Measurements from ENCODE around the gene TRPV2. TPM values are rescaled to one million over a fixed set of nuclear protein-coding genes. Genes with fewer than 3 reads are reported as not detected.

The TRPV2 gene
- total and polyA plus RNA-seq, 2 experiments from 2014 or later: 1.7 to 3.2 TPM

DNA sequence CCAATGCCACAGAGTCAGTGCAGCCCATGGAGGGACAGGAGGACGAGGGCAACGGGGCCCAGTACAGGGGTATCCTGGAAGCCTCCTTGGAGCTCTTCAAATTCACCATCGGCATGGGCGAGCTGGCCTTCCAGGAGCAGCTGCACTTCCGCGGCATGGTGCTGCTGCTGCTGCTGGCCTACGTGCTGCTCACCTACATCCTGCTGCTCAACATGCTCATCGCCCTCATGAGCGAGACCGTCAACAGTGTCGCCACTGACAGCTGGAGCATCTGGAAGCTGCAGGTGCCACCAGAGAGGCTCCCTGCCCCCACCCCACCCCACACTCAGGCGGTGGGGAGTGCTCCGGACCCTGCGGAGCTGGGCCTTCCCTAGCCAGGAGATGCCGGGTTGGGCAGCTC, 16.6 kb downstream of the TRPV2 start:
- peaks cover 10% of the 10 kb centered on the region for H3K4me1 Mint-ChIP-seq

More for the DNA sequence above, 16.6 kb downstream of the TRPV2 start:
- H3K79me2 ChIP-seq (replicated peaks; ENCODE audit: insufficient read depth): no peaks in the 10 kb centered on the region
- no peaks in the 10 kb centered on the region for H3K9me2 ChIP-seq (ENCODE audit: insufficient read depth)
- no peaks in the 10 kb centered on the region for H4K20me1 ChIP-seq (replicated peaks; ENCODE audit: insufficient read depth)
- H3F3A ChIP-seq (replicated peaks; ENCODE audit: low read depth): 0 out of 2 replicates have a peak, but pooled peaks cover 3% of the 10 kb centered on the region
- TF ChIP-seq, protein P1, sequence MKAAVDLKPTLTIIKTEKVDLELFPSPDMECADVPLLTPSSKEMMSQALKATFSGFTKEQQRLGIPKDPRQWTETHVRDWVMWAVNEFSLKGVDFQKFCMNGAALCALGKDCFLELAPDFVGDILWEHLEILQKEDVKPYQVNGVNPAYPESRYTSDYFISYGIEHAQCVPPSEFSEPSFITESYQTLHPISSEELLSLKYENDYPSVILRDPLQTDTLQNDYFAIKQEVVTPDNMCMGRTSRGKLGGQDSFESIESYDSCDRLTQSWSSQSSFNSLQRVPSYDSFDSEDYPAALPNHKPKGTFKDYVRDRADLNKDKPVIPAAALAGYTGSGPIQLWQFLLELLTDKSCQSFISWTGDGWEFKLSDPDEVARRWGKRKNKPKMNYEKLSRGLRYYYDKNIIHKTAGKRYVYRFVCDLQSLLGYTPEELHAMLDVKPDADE (IDR thresholded peaks at IDR 0.05): no peak
- no peak for TF ChIP-seq JUNB (IDR thresholded peaks at IDR 0.05; ENCODE audit: unreplicated experiment)
- no peak for TF ChIP-seq EZH2phosphoT487 (IDR thresholded peaks at IDR 0.05; ENCODE audit: unreplicated experiment)
- TF ChIP-seq NANOG (IDR thresholded peaks at IDR 0.05; ENCODE audit: borderline replicate concordance): no peak
- no peak for TF ChIP-seq EZH2 (IDR thresholded peaks at IDR 0.05; ENCODE audit: low read depth, unreplicated experiment)
- TF ChIP-seq, protein P2, sequence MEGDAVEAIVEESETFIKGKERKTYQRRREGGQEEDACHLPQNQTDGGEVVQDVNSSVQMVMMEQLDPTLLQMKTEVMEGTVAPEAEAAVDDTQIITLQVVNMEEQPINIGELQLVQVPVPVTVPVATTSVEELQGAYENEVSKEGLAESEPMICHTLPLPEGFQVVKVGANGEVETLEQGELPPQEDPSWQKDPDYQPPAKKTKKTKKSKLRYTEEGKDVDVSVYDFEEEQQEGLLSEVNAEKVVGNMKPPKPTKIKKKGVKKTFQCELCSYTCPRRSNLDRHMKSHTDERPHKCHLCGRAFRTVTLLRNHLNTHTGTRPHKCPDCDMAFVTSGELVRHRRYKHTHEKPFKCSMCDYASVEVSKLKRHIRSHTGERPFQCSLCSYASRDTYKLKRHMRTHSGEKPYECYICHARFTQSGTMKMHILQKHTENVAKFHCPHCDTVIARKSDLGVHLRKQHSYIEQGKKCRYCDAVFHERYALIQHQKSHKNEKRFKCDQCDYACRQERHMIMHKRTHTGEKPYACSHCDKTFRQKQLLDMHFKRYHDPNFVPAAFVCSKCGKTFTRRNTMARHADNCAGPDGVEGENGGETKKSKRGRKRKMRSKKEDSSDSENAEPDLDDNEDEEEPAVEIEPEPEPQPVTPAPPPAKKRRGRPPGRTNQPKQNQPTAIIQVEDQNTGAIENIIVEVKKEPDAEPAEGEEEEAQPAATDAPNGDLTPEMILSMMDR (conservative IDR thresholded peaks at IDR 0.05; ENCODE audit: low read depth in 2 of 2): no peak
- no peak for TF ChIP-seq ZNF114 (CRISPR knock-in tag; IDR thresholded peaks at IDR 0.05)
- no peak for TF ChIP-seq STAT1 (IDR thresholded peaks at IDR 0.05; ENCODE audit: unreplicated experiment)
- no peak for TF ChIP-seq POLR2AphosphoS5 (IDR thresholded peaks at IDR 0.05; ENCODE audit: low read depth)
- TF ChIP-seq ZNF331 (CRISPR knock-in tag; IDR thresholded peaks at IDR 0.05; ENCODE audit: low read depth): no peak
- TF ChIP-seq, protein P3, sequence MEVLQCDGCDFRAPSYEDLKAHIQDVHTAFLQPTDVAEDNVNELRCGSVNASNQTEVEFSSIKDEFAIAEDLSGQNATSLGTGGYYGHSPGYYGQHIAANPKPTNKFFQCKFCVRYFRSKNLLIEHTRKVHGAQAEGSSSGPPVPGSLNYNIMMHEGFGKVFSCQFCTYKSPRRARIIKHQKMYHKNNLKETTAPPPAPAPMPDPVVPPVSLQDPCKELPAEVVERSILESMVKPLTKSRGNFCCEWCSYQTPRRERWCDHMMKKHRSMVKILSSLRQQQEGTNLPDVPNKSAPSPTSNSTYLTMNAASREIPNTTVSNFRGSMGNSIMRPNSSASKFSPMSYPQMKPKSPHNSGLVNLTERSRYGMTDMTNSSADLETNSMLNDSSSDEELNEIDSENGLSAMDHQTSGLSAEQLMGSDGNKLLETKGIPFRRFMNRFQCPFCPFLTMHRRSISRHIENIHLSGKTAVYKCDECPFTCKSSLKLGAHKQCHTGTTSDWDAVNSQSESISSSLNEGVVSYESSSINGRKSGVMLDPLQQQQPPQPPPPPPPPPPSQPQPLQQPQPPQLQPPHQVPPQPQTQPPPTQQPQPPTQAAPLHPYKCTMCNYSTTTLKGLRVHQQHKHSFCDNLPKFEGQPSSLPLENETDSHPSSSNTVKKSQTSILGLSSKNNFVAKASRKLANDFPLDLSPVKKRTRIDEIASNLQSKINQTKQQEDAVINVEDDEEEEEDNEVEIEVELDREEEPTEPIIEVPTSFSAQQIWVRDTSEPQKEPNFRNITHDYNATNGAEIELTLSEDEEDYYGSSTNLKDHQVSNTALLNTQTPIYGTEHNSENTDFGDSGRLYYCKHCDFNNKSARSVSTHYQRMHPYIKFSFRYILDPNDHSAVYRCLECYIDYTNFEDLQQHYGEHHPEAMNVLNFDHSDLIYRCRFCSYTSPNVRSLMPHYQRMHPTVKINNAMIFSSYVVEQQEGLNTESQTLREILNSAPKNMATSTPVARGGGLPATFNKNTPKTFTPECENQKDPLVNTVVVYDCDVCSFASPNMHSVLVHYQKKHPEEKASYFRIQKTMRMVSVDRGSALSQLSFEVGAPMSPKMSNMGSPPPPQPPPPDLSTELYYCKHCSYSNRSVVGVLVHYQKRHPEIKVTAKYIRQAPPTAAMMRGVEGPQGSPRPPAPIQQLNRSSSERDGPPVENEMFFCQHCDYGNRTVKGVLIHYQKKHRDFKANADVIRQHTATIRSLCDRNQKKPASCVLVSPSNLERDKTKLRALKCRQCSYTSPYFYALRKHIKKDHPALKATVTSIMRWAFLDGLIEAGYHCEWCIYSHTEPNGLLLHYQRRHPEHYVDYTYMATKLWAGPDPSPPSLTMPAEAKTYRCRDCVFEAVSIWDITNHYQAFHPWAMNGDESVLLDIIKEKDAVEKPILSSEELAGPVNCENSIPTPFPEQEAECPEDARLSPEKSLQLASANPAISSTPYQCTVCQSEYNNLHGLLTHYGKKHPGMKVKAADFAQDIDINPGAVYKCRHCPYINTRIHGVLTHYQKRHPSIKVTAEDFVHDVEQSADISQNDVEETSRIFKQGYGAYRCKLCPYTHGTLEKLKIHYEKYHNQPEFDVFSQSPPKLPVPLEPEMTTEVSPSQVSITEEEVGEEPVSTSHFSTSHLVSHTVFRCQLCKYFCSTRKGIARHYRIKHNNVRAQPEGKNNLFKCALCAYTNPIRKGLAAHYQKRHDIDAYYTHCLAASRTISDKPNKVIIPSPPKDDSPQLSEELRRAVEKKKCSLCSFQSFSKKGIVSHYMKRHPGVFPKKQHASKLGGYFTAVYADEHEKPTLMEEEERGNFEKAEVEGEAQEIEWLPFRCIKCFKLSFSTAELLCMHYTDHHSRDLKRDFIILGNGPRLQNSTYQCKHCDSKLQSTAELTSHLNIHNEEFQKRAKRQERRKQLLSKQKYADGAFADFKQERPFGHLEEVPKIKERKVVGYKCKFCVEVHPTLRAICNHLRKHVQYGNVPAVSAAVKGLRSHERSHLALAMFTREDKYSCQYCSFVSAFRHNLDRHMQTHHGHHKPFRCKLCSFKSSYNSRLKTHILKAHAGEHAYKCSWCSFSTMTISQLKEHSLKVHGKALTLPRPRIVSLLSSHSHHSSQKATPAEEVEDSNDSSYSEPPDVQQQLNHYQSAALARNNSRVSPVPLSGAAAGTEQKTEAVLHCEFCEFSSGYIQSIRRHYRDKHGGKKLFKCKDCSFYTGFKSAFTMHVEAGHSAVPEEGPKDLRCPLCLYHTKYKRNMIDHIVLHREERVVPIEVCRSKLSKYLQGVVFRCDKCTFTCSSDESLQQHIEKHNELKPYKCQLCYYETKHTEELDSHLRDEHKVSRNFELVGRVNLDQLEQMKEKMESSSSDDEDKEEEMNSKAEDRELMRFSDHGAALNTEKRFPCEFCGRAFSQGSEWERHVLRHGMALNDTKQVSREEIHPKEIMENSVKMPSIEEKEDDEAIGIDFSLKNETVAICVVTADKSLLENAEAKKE (CRISPR knock-in tag; IDR thresholded peaks at IDR 0.05): no peak
- TF ChIP-seq CREB1 (CRISPR knock-in tag; IDR thresholded peaks at IDR 0.05; ENCODE audit: low read depth): no peak
- TF ChIP-seq, protein P4, sequence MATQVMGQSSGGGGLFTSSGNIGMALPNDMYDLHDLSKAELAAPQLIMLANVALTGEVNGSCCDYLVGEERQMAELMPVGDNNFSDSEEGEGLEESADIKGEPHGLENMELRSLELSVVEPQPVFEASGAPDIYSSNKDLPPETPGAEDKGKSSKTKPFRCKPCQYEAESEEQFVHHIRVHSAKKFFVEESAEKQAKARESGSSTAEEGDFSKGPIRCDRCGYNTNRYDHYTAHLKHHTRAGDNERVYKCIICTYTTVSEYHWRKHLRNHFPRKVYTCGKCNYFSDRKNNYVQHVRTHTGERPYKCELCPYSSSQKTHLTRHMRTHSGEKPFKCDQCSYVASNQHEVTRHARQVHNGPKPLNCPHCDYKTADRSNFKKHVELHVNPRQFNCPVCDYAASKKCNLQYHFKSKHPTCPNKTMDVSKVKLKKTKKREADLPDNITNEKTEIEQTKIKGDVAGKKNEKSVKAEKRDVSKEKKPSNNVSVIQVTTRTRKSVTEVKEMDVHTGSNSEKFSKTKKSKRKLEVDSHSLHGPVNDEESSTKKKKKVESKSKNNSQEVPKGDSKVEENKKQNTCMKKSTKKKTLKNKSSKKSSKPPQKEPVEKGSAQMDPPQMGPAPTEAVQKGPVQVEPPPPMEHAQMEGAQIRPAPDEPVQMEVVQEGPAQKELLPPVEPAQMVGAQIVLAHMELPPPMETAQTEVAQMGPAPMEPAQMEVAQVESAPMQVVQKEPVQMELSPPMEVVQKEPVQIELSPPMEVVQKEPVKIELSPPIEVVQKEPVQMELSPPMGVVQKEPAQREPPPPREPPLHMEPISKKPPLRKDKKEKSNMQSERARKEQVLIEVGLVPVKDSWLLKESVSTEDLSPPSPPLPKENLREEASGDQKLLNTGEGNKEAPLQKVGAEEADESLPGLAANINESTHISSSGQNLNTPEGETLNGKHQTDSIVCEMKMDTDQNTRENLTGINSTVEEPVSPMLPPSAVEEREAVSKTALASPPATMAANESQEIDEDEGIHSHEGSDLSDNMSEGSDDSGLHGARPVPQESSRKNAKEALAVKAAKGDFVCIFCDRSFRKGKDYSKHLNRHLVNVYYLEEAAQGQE (IDR thresholded peaks at IDR 0.05; ENCODE audit: unreplicated experiment): no peak
- no peaks in the 10 kb centered on the region for H3K36me3 ChIP-seq (ENCODE audit: insufficient read depth)
- Mint-ChIP-seq H3K27me3 (ENCODE audit: insufficient read depth, low read depth, poor library complexity) (peaks cover 19% of the 10 kb centered on the region), H3K4me3 (no peak overlapping the region), H3K36me3 (ENCODE audit: low read depth) (no peaks in the 10 kb centered on the region), H3K9me3 (no peaks in the 10 kb centered on the region), H3K27ac (no peak overlapping the region)
- no peak for ATAC-seq
- H2AFZ ChIP-seq: no peak overlapping the region
- DNase-seq (ENCODE audit: low spot score): no peak
- H3K4me1 ChIP-seq (ENCODE audit: insufficient read depth): no peaks in the 10 kb centered on the region
- no peak overlapping the region for H3K4me2 ChIP-seq
- no peak overlapping the region for H3K27ac ChIP-seq (ENCODE audit: low read depth)
- no peak overlapping the region for H3K4me3 ChIP-seq
- no peaks in the 10 kb centered on the region for H3K27me3 ChIP-seq (ENCODE audit: insufficient read depth)

Measured in GM23338 (cell line).